ENCODE measurements around the gene HERC6. TPM values are rescaled to one million over a fixed set of nuclear protein-coding genes. Genes with fewer than 3 reads are reported as not detected.

The HERC6 gene
- total and polyA plus RNA-seq, 2 experiments from 2014 or later: 3.4 to 7.3 TPM

- TF ChIP-seq, protein P1, sequence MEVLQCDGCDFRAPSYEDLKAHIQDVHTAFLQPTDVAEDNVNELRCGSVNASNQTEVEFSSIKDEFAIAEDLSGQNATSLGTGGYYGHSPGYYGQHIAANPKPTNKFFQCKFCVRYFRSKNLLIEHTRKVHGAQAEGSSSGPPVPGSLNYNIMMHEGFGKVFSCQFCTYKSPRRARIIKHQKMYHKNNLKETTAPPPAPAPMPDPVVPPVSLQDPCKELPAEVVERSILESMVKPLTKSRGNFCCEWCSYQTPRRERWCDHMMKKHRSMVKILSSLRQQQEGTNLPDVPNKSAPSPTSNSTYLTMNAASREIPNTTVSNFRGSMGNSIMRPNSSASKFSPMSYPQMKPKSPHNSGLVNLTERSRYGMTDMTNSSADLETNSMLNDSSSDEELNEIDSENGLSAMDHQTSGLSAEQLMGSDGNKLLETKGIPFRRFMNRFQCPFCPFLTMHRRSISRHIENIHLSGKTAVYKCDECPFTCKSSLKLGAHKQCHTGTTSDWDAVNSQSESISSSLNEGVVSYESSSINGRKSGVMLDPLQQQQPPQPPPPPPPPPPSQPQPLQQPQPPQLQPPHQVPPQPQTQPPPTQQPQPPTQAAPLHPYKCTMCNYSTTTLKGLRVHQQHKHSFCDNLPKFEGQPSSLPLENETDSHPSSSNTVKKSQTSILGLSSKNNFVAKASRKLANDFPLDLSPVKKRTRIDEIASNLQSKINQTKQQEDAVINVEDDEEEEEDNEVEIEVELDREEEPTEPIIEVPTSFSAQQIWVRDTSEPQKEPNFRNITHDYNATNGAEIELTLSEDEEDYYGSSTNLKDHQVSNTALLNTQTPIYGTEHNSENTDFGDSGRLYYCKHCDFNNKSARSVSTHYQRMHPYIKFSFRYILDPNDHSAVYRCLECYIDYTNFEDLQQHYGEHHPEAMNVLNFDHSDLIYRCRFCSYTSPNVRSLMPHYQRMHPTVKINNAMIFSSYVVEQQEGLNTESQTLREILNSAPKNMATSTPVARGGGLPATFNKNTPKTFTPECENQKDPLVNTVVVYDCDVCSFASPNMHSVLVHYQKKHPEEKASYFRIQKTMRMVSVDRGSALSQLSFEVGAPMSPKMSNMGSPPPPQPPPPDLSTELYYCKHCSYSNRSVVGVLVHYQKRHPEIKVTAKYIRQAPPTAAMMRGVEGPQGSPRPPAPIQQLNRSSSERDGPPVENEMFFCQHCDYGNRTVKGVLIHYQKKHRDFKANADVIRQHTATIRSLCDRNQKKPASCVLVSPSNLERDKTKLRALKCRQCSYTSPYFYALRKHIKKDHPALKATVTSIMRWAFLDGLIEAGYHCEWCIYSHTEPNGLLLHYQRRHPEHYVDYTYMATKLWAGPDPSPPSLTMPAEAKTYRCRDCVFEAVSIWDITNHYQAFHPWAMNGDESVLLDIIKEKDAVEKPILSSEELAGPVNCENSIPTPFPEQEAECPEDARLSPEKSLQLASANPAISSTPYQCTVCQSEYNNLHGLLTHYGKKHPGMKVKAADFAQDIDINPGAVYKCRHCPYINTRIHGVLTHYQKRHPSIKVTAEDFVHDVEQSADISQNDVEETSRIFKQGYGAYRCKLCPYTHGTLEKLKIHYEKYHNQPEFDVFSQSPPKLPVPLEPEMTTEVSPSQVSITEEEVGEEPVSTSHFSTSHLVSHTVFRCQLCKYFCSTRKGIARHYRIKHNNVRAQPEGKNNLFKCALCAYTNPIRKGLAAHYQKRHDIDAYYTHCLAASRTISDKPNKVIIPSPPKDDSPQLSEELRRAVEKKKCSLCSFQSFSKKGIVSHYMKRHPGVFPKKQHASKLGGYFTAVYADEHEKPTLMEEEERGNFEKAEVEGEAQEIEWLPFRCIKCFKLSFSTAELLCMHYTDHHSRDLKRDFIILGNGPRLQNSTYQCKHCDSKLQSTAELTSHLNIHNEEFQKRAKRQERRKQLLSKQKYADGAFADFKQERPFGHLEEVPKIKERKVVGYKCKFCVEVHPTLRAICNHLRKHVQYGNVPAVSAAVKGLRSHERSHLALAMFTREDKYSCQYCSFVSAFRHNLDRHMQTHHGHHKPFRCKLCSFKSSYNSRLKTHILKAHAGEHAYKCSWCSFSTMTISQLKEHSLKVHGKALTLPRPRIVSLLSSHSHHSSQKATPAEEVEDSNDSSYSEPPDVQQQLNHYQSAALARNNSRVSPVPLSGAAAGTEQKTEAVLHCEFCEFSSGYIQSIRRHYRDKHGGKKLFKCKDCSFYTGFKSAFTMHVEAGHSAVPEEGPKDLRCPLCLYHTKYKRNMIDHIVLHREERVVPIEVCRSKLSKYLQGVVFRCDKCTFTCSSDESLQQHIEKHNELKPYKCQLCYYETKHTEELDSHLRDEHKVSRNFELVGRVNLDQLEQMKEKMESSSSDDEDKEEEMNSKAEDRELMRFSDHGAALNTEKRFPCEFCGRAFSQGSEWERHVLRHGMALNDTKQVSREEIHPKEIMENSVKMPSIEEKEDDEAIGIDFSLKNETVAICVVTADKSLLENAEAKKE (CRISPR knock-in tag; IDR thresholded peaks at IDR 0.05): no peak
- TF ChIP-seq CREB1 (CRISPR knock-in tag; IDR thresholded peaks at IDR 0.05; ENCODE audit: low read depth): peak; percentile 22
Observed at GRCh38 chr4:88456670-88457306, 78.1 kb downstream of the HERC6 start, which contains the start of gene HERC5 (continued).

- H3K79me2 ChIP-seq (replicated peaks; ENCODE audit: insufficient read depth): 0 out of 2 replicates have a peak, but pooled peaks cover 3% of the 10 kb centered on the region
- no peak for TF ChIP-seq STAT1 (IDR thresholded peaks at IDR 0.05; ENCODE audit: unreplicated experiment)
- no peak for TF ChIP-seq ZNF331 (CRISPR knock-in tag; IDR thresholded peaks at IDR 0.05; ENCODE audit: low read depth)
- TF ChIP-seq, protein P2, sequence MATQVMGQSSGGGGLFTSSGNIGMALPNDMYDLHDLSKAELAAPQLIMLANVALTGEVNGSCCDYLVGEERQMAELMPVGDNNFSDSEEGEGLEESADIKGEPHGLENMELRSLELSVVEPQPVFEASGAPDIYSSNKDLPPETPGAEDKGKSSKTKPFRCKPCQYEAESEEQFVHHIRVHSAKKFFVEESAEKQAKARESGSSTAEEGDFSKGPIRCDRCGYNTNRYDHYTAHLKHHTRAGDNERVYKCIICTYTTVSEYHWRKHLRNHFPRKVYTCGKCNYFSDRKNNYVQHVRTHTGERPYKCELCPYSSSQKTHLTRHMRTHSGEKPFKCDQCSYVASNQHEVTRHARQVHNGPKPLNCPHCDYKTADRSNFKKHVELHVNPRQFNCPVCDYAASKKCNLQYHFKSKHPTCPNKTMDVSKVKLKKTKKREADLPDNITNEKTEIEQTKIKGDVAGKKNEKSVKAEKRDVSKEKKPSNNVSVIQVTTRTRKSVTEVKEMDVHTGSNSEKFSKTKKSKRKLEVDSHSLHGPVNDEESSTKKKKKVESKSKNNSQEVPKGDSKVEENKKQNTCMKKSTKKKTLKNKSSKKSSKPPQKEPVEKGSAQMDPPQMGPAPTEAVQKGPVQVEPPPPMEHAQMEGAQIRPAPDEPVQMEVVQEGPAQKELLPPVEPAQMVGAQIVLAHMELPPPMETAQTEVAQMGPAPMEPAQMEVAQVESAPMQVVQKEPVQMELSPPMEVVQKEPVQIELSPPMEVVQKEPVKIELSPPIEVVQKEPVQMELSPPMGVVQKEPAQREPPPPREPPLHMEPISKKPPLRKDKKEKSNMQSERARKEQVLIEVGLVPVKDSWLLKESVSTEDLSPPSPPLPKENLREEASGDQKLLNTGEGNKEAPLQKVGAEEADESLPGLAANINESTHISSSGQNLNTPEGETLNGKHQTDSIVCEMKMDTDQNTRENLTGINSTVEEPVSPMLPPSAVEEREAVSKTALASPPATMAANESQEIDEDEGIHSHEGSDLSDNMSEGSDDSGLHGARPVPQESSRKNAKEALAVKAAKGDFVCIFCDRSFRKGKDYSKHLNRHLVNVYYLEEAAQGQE (IDR thresholded peaks at IDR 0.05; ENCODE audit: unreplicated experiment): no peak
- TF ChIP-seq, protein P3, sequence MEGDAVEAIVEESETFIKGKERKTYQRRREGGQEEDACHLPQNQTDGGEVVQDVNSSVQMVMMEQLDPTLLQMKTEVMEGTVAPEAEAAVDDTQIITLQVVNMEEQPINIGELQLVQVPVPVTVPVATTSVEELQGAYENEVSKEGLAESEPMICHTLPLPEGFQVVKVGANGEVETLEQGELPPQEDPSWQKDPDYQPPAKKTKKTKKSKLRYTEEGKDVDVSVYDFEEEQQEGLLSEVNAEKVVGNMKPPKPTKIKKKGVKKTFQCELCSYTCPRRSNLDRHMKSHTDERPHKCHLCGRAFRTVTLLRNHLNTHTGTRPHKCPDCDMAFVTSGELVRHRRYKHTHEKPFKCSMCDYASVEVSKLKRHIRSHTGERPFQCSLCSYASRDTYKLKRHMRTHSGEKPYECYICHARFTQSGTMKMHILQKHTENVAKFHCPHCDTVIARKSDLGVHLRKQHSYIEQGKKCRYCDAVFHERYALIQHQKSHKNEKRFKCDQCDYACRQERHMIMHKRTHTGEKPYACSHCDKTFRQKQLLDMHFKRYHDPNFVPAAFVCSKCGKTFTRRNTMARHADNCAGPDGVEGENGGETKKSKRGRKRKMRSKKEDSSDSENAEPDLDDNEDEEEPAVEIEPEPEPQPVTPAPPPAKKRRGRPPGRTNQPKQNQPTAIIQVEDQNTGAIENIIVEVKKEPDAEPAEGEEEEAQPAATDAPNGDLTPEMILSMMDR (conservative IDR thresholded peaks at IDR 0.05; ENCODE audit: low read depth in 2 of 2): no peak
- TF ChIP-seq ETS1 (IDR thresholded peaks at IDR 0.05): no peak
- no peak for TF ChIP-seq ZNF114 (CRISPR knock-in tag; IDR thresholded peaks at IDR 0.05)
Observed at GRCh38 chr4:88457307-88458103, 78.9 kb downstream of the HERC6 start.

More at GRCh38 chr4:88457307-88458103, 78.9 kb downstream of the HERC6 start:
- Mint-ChIP-seq H3K9me3 (peaks cover 3% of the 10 kb centered on the region), H3K27ac (no peak overlapping the region), H3K4me1 (peaks cover 5% of the 10 kb centered on the region), H3K27me3 (ENCODE audit: insufficient read depth, low read depth, poor library complexity) (peaks cover 27% of the 10 kb centered on the region), H3K36me3 (ENCODE audit: low read depth) (peaks cover 8% of the 10 kb centered on the region), H3K4me3 (peak overlapping the region; percentile 85)
- H3K4me2 ChIP-seq: peak overlapping the region; percentile 89
- H4K20me1 ChIP-seq (replicated peaks; ENCODE audit: insufficient read depth): peaks cover 15% of the 10 kb centered on the region; the same call in 1 of the 2 replicates
- peak overlapping the region; percentile 70 for H3K4me3 ChIP-seq
- H2AFZ ChIP-seq: peak overlapping the region; percentile 81; the same call in 1 of the 2 replicates
- no peaks in the 10 kb centered on the region for H3K9me2 ChIP-seq (ENCODE audit: insufficient read depth)
- ATAC-seq (peak; percentile 82), DNase-seq (ENCODE audit: low spot score) (peak; percentile 77)
- no peaks in the 10 kb centered on the region for H3K36me3 ChIP-seq (ENCODE audit: insufficient read depth)
- H3K27ac ChIP-seq (ENCODE audit: low read depth): peak overlapping the region; percentile 71; the same call in 1 of the 2 replicates
- H3F3A ChIP-seq (replicated peaks; ENCODE audit: low read depth): no peaks in the 10 kb centered on the region
- H3K27me3 ChIP-seq (ENCODE audit: insufficient read depth): peaks cover 21% of the 10 kb centered on the region
- H3K4me1 ChIP-seq (ENCODE audit: insufficient read depth): peaks cover 20% of the 10 kb centered on the region
